ENCODE results near the gene MICAL3.

MICAL3 gene

DNA sequence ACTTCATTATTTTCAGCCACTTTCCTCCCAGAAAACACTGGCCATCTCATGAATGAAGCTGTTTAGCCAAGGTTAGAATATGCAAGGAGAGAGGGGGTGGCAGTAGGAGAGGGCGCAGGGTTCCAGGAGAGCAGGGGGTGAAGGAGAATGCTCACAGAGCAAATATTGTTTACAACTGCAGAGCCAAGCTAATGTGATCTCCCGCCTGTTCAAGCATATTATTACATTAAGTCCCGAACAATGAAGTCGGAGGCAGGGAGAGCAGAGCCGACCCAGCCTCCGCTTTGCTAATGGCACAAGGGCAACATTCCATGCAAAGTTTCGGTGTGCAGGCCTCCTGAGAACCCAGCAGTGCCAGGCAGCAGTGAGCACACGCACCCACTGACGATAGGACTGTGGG is 80.1 kb downstream of the MICAL3 start:
- Histone ChIP-seq H3K4me3 (replicated peaks; ENCODE audit: insufficient read depth, low read length) (no peak overlapping the region), H3K27me3 (ENCODE audit: insufficient read depth, poor library complexity, severe bottlenecking) (no peaks in the 10 kb centered on the region), H3K27ac (replicated peaks) (no peak overlapping the region)
- no peak for DNase-seq (ENCODE audit: low read depth in 1 of 2, low spot score in 1 of 2)
- TF ChIP-seq, protein P1, sequence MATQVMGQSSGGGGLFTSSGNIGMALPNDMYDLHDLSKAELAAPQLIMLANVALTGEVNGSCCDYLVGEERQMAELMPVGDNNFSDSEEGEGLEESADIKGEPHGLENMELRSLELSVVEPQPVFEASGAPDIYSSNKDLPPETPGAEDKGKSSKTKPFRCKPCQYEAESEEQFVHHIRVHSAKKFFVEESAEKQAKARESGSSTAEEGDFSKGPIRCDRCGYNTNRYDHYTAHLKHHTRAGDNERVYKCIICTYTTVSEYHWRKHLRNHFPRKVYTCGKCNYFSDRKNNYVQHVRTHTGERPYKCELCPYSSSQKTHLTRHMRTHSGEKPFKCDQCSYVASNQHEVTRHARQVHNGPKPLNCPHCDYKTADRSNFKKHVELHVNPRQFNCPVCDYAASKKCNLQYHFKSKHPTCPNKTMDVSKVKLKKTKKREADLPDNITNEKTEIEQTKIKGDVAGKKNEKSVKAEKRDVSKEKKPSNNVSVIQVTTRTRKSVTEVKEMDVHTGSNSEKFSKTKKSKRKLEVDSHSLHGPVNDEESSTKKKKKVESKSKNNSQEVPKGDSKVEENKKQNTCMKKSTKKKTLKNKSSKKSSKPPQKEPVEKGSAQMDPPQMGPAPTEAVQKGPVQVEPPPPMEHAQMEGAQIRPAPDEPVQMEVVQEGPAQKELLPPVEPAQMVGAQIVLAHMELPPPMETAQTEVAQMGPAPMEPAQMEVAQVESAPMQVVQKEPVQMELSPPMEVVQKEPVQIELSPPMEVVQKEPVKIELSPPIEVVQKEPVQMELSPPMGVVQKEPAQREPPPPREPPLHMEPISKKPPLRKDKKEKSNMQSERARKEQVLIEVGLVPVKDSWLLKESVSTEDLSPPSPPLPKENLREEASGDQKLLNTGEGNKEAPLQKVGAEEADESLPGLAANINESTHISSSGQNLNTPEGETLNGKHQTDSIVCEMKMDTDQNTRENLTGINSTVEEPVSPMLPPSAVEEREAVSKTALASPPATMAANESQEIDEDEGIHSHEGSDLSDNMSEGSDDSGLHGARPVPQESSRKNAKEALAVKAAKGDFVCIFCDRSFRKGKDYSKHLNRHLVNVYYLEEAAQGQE (IDR thresholded peaks at IDR 0.05; ENCODE audit: insufficient replicate concordance, low read depth) = no peak
- TF ChIP-seq SPI1 (IDR thresholded peaks at IDR 0.05; ENCODE audit: borderline replicate concordance, low read depth) = no peak
- no peak for TF ChIP-seq GABPA (IDR thresholded peaks at IDR 0.05; ENCODE audit: low read depth)
- TF ChIP-seq POLR2AphosphoS5 (IDR thresholded peaks at IDR 0.05; ENCODE audit: low read depth) = no peak
- TF ChIP-seq, protein P2, sequence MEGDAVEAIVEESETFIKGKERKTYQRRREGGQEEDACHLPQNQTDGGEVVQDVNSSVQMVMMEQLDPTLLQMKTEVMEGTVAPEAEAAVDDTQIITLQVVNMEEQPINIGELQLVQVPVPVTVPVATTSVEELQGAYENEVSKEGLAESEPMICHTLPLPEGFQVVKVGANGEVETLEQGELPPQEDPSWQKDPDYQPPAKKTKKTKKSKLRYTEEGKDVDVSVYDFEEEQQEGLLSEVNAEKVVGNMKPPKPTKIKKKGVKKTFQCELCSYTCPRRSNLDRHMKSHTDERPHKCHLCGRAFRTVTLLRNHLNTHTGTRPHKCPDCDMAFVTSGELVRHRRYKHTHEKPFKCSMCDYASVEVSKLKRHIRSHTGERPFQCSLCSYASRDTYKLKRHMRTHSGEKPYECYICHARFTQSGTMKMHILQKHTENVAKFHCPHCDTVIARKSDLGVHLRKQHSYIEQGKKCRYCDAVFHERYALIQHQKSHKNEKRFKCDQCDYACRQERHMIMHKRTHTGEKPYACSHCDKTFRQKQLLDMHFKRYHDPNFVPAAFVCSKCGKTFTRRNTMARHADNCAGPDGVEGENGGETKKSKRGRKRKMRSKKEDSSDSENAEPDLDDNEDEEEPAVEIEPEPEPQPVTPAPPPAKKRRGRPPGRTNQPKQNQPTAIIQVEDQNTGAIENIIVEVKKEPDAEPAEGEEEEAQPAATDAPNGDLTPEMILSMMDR (IDR thresholded peaks at IDR 0.05; ENCODE audit: insufficient read depth, low read length) = no peak

DNA sequence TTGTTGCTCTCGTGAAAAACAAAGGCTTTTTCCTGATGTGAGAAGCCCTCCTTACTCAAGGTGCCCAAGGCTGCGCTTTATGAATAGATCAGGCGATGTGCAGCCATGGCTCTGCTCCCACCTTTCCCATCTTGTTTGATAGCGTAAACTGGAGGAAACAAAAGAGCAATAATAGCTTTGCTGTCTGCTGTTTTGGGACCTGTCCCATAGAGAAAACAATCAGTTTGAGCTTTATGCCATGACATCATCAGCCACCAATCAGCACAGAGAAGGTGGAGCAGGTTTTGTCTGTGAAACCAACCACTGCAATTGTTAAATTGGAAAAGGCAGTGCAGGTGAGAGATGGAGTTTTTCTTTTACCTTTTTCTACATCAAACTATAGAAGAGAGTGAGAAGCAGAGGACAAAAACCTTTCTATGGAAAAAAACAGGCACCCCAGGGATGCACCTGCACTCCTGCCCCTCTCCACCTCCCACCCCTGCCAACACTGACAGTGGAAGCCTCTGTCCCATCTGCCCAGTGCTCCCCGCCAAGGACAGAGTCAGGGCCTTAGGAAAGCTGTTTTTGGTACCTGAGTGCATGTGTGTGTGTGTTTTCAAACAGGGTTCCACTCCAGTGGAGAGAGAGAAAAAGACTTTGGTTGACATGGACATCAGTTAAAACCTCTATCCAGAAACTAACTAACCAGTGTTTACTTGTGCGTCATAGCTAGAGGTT is 80.7 kb downstream of the MICAL3 start:
- Histone ChIP-seq H3K4me3 (replicated peaks; ENCODE audit: insufficient read depth, low read length) (no peak overlapping the region), H3K27ac (replicated peaks) (no peak overlapping the region), H3K27me3 (ENCODE audit: insufficient read depth, poor library complexity, severe bottlenecking) (no peaks in the 10 kb centered on the region)
- no peak for DNase-seq (ENCODE audit: low read depth in 1 of 2, low spot score in 1 of 2)
- TF ChIP-seq POLR2AphosphoS5 (IDR thresholded peaks at IDR 0.05; ENCODE audit: low read depth) = no peak
- TF ChIP-seq, protein P1 (IDR thresholded peaks at IDR 0.05; ENCODE audit: insufficient replicate concordance, low read depth) = no peak
- TF ChIP-seq, protein P2 (IDR thresholded peaks at IDR 0.05; ENCODE audit: insufficient read depth, low read length) = no peak

DNA sequence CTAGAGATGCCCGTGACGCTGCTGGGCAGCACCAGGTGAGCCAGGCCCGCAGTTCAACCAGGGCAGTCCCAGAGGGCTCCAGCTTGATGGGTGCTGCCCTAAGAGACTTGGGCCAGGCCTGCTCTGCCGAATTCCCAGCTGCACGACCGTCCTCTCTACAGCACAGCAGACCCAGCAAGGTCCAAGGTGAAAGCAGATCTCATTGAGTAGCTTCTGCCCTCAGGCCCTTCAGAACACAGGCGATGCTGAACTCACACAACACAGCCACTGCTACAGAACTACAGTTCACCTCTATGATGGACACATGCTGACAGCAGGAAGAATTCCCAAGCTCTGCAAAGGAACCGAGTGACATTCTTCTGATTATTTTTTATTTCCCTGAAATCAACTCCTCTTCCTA is 81.6 kb downstream of the MICAL3 start:
- no peak overlapping the region for H3K27ac ChIP-seq (replicated peaks)

More for the DNA sequence above, 81.6 kb downstream of the MICAL3 start:
- TF ChIP-seq POLR2AphosphoS5 (IDR thresholded peaks at IDR 0.05; ENCODE audit: low read depth) (no peak), GABPA (IDR thresholded peaks at IDR 0.05; ENCODE audit: low read depth) (no peak), SPI1 (IDR thresholded peaks at IDR 0.05; ENCODE audit: borderline replicate concordance, low read depth) (no peak)
- TF ChIP-seq, protein P1 (IDR thresholded peaks at IDR 0.05; ENCODE audit: insufficient replicate concordance, low read depth) = no peak
- TF ChIP-seq, protein P2 (IDR thresholded peaks at IDR 0.05; ENCODE audit: insufficient read depth, low read length) = no peak
- no peak for DNase-seq (ENCODE audit: low read depth in 1 of 2, low spot score in 1 of 2)
- Histone ChIP-seq H3K4me3 (replicated peaks; ENCODE audit: insufficient read depth, low read length) (no peak overlapping the region), H3K27me3 (ENCODE audit: insufficient read depth, poor library complexity, severe bottlenecking) (no peaks in the 10 kb centered on the region)
